ENCODE data around the gene FBXO15. TPM values are rescaled to one million over a fixed set of nuclear protein-coding genes. Genes with fewer than 3 reads are reported as not detected.

FBXO15 gene
- total and polyA plus RNA-seq, 2 of the 8 experiments (the other 6 are each of a cell fraction or from before 2014, with no cell fraction given): 0.84 to 0.85 TPM

- no peak overlapping the region for H3K56ac ChIP-seq (replicated peaks; ENCODE audit: insufficient read length, low read depth, low read length)
- H3K9ac ChIP-seq (replicated peaks in 1 of 4; ENCODE audit: extremely low read depth in 1 of 4, low read depth in 3 of 4, low read length in 3 of 4): no peak overlapping the region
- no peaks in the 10 kb centered on the region for H3K23me2 ChIP-seq (ENCODE audit: low read depth, low read length)
- no peak overlapping the region for H2BK12ac ChIP-seq (ENCODE audit: low read depth, low read length)
- H3K36me3 ChIP-seq (ENCODE audit: control insufficient read depth in 2 of 4, insufficient read depth in 4 of 4, low read length in 3 of 4): no peaks in the 10 kb centered on the region
- no peaks in the 10 kb centered on the region for H3K9me3 ChIP-seq (ENCODE audit: insufficient read depth in 2 of 2, low read depth in 1 of 2, low read length in 1 of 2)
- no peaks in the 10 kb centered on the region for H3K79me1 ChIP-seq (ENCODE audit: low read depth, low read length)
- ChIA-PET POLR2A (ENCODE audit: partially characterized antibody) (no interaction called here), CTCF (ENCODE audit: partially characterized antibody) (interaction anchor here (0.6 to 2.2 kb wide), 18 partner anchors 10 to 222 kb away, joined by 3 to 14 read pairs (median 4); no protein-coding TSS in a partner anchor)
- H3K4me2 ChIP-seq (ENCODE audit: insufficient read depth in 1 of 2, low read depth in 2 of 2, low read length in 2 of 2): no peak overlapping the region
- H3K14ac ChIP-seq (ENCODE audit: insufficient read length): no peak overlapping the region
- DNase-seq (ENCODE audit: low read depth in 1 of 2, low spot score in 2 of 2): no peak
- H4K5ac ChIP-seq (ENCODE audit: insufficient read length, low read depth, low read length): no peak overlapping the region
- H2BK20ac ChIP-seq (ENCODE audit: low read length): no peak overlapping the region
- no peak overlapping the region for H3K18ac ChIP-seq (ENCODE audit: extremely low read depth, low read length)
- no peak overlapping the region for H3K23ac ChIP-seq (ENCODE audit: insufficient read length)
- H3K4me3 ChIP-seq (ENCODE audit: extremely low read depth in 1 of 4, insufficient read depth in 2 of 4, low read depth in 3 of 4, low read length in 4 of 4): no peak overlapping the region
- H2BK5ac ChIP-seq (ENCODE audit: low read depth, low read length): no peak overlapping the region
- WGBS, 2 experiments (ENCODE audit: extremely low coverage in 1 of 2, insufficient coverage in 1 of 2, insufficient read length in 1 of 2, insufficient replicate concordance in 2 of 2, low coverage in 1 of 2, low lambda C conversion rate in 2 of 2, missing lambda C conversion rate in 1 of 2): 65% methylated on average over 4 of the region's 4 CpGs; no CpG with 5 or more reads in 1 of the 2 experiments
- no peak overlapping the region for H4K91ac ChIP-seq (replicated peaks; ENCODE audit: insufficient read length, low read length)
- no peaks in the 10 kb centered on the region for H3K27me3 ChIP-seq (replicated peaks in 1 of 4; ENCODE audit: control insufficient read depth in 3 of 4, extremely low read depth in 1 of 4, insufficient read depth in 3 of 4, low read length in 3 of 4)
- H4K8ac ChIP-seq (ENCODE audit: extremely low read depth, insufficient read depth, low read length): no peak overlapping the region
- no peak overlapping the region for H2BK120ac ChIP-seq (replicated peaks; ENCODE audit: low read depth, low read length)
- no peaks in the 10 kb centered on the region for H4K20me1 ChIP-seq (replicated peaks in 1 of 2; ENCODE audit: control insufficient read depth in 1 of 2, insufficient read depth in 2 of 2, low read length in 2 of 2)
- no peaks in the 10 kb centered on the region for H3K79me2 ChIP-seq (ENCODE audit: control insufficient read depth in 1 of 2, insufficient read depth in 2 of 2, low read length in 2 of 2)
- no peak for FAIRE-seq
- no peak overlapping the region for H2AK5ac ChIP-seq (ENCODE audit: low read depth, low read length)
- H3K4me1 ChIP-seq (replicated peaks in 1 of 4; ENCODE audit: control insufficient read depth in 3 of 4, insufficient read depth in 4 of 4, low read length in 3 of 4): peaks cover 0 to 5% (median 2%) of the 10 kb centered on the region in 4 experiments; a peak in 3 of 7 replicates
- no peak overlapping the region; the same call in 1 of the 2 replicates for H2AFZ ChIP-seq (ENCODE audit: low read length)
- no peak overlapping the region for H3K27ac ChIP-seq (ENCODE audit: low read depth, low read length)
- no peak overlapping the region for H3K4ac ChIP-seq (replicated peaks; ENCODE audit: insufficient read length, low read depth, low read length)
- no peak overlapping the region for H2BK15ac ChIP-seq (ENCODE audit: low read length)
- TF ChIP-seq CTCF (IDR thresholded peaks at IDR 0.05; ENCODE audit: control extremely low read depth in 1 of 3, insufficient read depth in 1 of 3, low read depth in 1 of 3, low read length in 3 of 3): no peak
- TF ChIP-seq NRF1 (IDR thresholded peaks at IDR 0.05; ENCODE audit: low read depth, low read length): no peak
- no peak for TF ChIP-seq NANOG (IDR thresholded peaks at IDR 0.05; ENCODE audit: insufficient read depth, low read depth, low read length, poor library complexity, severe bottlenecking)
- TF ChIP-seq MAFK (IDR thresholded peaks at IDR 0.05; ENCODE audit: low read depth, low read length): no peak
- no peak for TF ChIP-seq GABPA (IDR thresholded peaks at IDR 0.05; ENCODE audit: borderline replicate concordance, insufficient read depth, low read length)
- no peak for TF ChIP-seq RBBP5 (IDR thresholded peaks at IDR 0.05; ENCODE audit: borderline replicate concordance, low read depth, low read length)
- no peak for TF ChIP-seq CHD2 (IDR thresholded peaks at IDR 0.05; ENCODE audit: low read length)
- TF ChIP-seq SAP30 (IDR thresholded peaks at IDR 0.05; ENCODE audit: insufficient read depth, insufficient replicate concordance, low read length): no peak
- TF ChIP-seq CBX8 (IDR thresholded peaks at IDR 0.05; ENCODE audit: borderline replicate concordance, low read depth, low read length): no peak
- no peak for TF ChIP-seq ATF3 (IDR thresholded peaks at IDR 0.05; ENCODE audit: insufficient read depth, low read depth, low read length)
These were observed 107.6 kb downstream of the FBXO15 start for GRCh38 chr18:74040008-74040407.
